WTC11 (cell line): ENCODE results near the gene RECK. TPM values are rescaled to one million over a fixed set of nuclear protein-coding genes. Genes with fewer than 3 reads are reported as not detected.

Experiments
- ATAC-seq: fragments of 200-7000 bp; cut with Tn5 transposase; 2 replicates; pipeline ENCODE4 v1.10.0; 2021; ENCODE audit warnings: mild to moderate bottlenecking, moderate library complexity
- CTCF ChIA-PET: fragments of 300-600 bp; sonication (Branson Sonifier 250); formaldehyde crosslinking; loops from one replicate; lab custom pipeline; 2021; ENCODE audit warnings: antibody characterized with exemption; lab: Charles Lee
- POLR2A ChIA-PET: fragments of 350-600 bp; sonication (Branson Sonifier 250); formaldehyde crosslinking; loops from one replicate; lab custom pipeline; 2021; ENCODE audit warnings: antibody characterized with exemption; lab: Charles Lee
- DNase-seq: peaks from one replicate; pipeline ENCODE4 v3.0.0; 2021; ENCODE audit warnings: low spot score
- H3K27ac Mint-ChIP-seq: 2 replicates; pipeline ENCODE4 v1.8.0; 2021; ENCODE audit warnings: mixed read lengths
- H3K27me3 Mint-ChIP-seq: 2 replicates; pipeline ENCODE4 v1.8.0; 2021; ENCODE audit warnings: low read depth, mild to moderate bottlenecking, moderate library complexity, mixed read lengths
- H3K36me3 Mint-ChIP-seq: 2 replicates; pipeline ENCODE4 v1.8.0; 2021; ENCODE audit warnings: mixed read lengths
- H3K4me1 Mint-ChIP-seq: 2 replicates; pipeline ENCODE4 v1.8.0; 2022; ENCODE audit warnings: mixed read lengths
- H3K4me3 Mint-ChIP-seq: 2 replicates; pipeline ENCODE4 v1.8.0; 2021; ENCODE audit warnings: mild to moderate bottlenecking, moderate library complexity, mixed read lengths
- H3K9me3 Mint-ChIP-seq: 2 replicates; pipeline ENCODE4 v1.8.0; 2021; ENCODE audit warnings: mixed read lengths
- ARID4B ChIP-seq: sonication (generic); formaldehyde crosslinking; IDR thresholded peaks from 2 replicates; pipeline ENCODE4 v1.8.0; 2023; ENCODE audit warnings: missing genetic modification reagents, mild to moderate bottlenecking, borderline replicate concordance
- ATF1 ChIP-seq: sonication (generic); formaldehyde crosslinking; IDR thresholded peaks from 2 replicates; pipeline ENCODE4 v1.8.1; 2023; ENCODE audit warnings: mild to moderate bottlenecking, moderate library complexity, missing genetic modification reagents
- ATF3 ChIP-seq: sonication (generic); formaldehyde crosslinking; conservative IDR thresholded peaks from 2 replicates; pipeline ENCODE4 v1.8.1; 2022; ENCODE audit warnings: mild to moderate bottlenecking, missing genetic modification reagents
- CDX4 ChIP-seq: fragments of 250-450 bp; sonication (Bioruptor Pico); IDR thresholded peaks from 2 replicates; pipeline ENCODE4 v1.9.0; 2021; ENCODE audit warnings: moderate library complexity, mild to moderate bottlenecking, inconsistent platforms, borderline replicate concordance
- CREB1 ChIP-seq: sonication (generic); formaldehyde crosslinking; IDR thresholded peaks from 2 replicates; pipeline ENCODE4 v1.8.0; 2023; ENCODE audit warnings: mild to moderate bottlenecking, missing genetic modification reagents
- CTCF ChIP-seq: fragments of 200-600 bp; IDR thresholded peaks from 2 replicates; pipeline ENCODE4 v1.8.0; 2022; ENCODE audit warnings: antibody characterized with exemption
- E2F1 ChIP-seq: sonication (generic); formaldehyde crosslinking; IDR thresholded peaks from 2 replicates; pipeline ENCODE4 v1.8.0; 2022; ENCODE audit warnings: mild to moderate bottlenecking, missing genetic modification reagents
- FOXK1 ChIP-seq: sonication (generic); formaldehyde crosslinking; IDR thresholded peaks from 2 replicates; pipeline ENCODE4 v1.8.0; 2022; ENCODE audit warnings: mild to moderate bottlenecking, moderate library complexity, missing genetic modification reagents
- GTF2I ChIP-seq: fragments of 250-450 bp; sonication (Bioruptor Pico); conservative IDR thresholded peaks from 2 replicates; pipeline ENCODE4 v1.4.0; 2021; ENCODE audit warnings: mild to moderate bottlenecking
- HMGA2 ChIP-seq: fragments of 250-450 bp; sonication (Bioruptor Pico); IDR thresholded peaks from 2 replicates; pipeline ENCODE4 v1.4.0; 2021; ENCODE audit warnings: mild to moderate bottlenecking, moderate library complexity
- IRF1 ChIP-seq: sonication (generic); formaldehyde crosslinking; IDR thresholded peaks from 2 replicates; pipeline ENCODE4 v1.8.0; 2023; ENCODE audit warnings: missing genetic modification reagents
- NFE2L1 ChIP-seq: sonication (generic); formaldehyde crosslinking; IDR thresholded peaks from 2 replicates; pipeline ENCODE4 v1.8.1; 2023; ENCODE audit warnings: missing genetic modification reagents
- NFYB ChIP-seq: sonication (generic); formaldehyde crosslinking; conservative IDR thresholded peaks from 2 replicates; pipeline ENCODE4 v1.8.0; 2022; ENCODE audit warnings: low read depth, missing genetic modification reagents
- NR1H2 ChIP-seq: sonication (generic); formaldehyde crosslinking; IDR thresholded peaks from 2 replicates; pipeline ENCODE4 v1.9.0; 2021; ENCODE audit warnings: mild to moderate bottlenecking, moderate library complexity, missing genetic modification reagents
- NR2C2 ChIP-seq: sonication (generic); formaldehyde crosslinking; IDR thresholded peaks from 2 replicates; pipeline ENCODE4 v1.8.0; 2022; ENCODE audit warnings: mild to moderate bottlenecking, missing genetic modification reagents
- SP1 ChIP-seq: sonication (generic); formaldehyde crosslinking; conservative IDR thresholded peaks from 2 replicates; pipeline ENCODE4 v1.8.1; 2022; ENCODE audit warnings: missing genetic modification reagents
- ZBTB21 ChIP-seq: sonication (generic); formaldehyde crosslinking; IDR thresholded peaks from 2 replicates; pipeline ENCODE4 v1.8.1; 2023; ENCODE audit warnings: mild to moderate bottlenecking, missing genetic modification reagents, borderline replicate concordance
- ZNF263 ChIP-seq: sonication (generic); formaldehyde crosslinking; IDR thresholded peaks from 2 replicates; pipeline ENCODE4 v1.8.1; 2022; ENCODE audit warnings: low read depth, mild to moderate bottlenecking, moderate library complexity, missing genetic modification reagents
- ZNF281 ChIP-seq: sonication (generic); formaldehyde crosslinking; IDR thresholded peaks from 2 replicates; pipeline ENCODE4 v1.8.0; 2023; ENCODE audit warnings: mild to moderate bottlenecking, missing genetic modification reagents
- ZNF416 ChIP-seq: fragments of 250-450 bp; sonication (Bioruptor Pico); IDR thresholded peaks from 2 replicates; pipeline ENCODE4 v1.9.0; 2021; ENCODE audit warnings: mild to moderate bottlenecking, inconsistent platforms
- total RNA-seq: library from RNA; stranded (reverse); gene quantifications from 3 replicates; pipeline ENCODE4 v1.2.3, GENCODE V29; 2021

RECK gene
- total RNA-seq, 1 experiment from 2014 or later, result 11.2 TPM

GRCh38 chr9:36018129-36018528, 18.6 kb upstream of the RECK start:
- no peaks in the 10 kb centered on the region; the same call in 1 of the 2 replicates for H3K4me1 Mint-ChIP-seq
- no peak for DNase-seq
- H3K4me3 Mint-ChIP-seq, result no peak overlapping the region
- ChIA-PET POLR2A (no interaction called here), CTCF (no interaction called here)
- ATAC-seq, result no peak
- H3K27ac Mint-ChIP-seq, result no peak overlapping the region
- H3K9me3 Mint-ChIP-seq, result peaks cover 12% of the 10 kb centered on the region; the same call in 1 of the 2 replicates
- no peaks in the 10 kb centered on the region for H3K36me3 Mint-ChIP-seq
- peaks cover 23% of the 10 kb centered on the region for H3K27me3 Mint-ChIP-seq
- TF ChIP-seq CDX4 (CRISPR knock-in tag) (no peak), GTF2I (no peak), ATF1 (no peak), CTCF (no peak), NR1H2 (CRISPR knock-in tag) (no peak), SP1 (CRISPR knock-in tag) (no peak), ZNF416 (no peak), IRF1 (no peak), ZBTB21 (CRISPR knock-in tag) (no peak), HMGA2 (CRISPR knock-in tag) (no peak), ZNF281 (no peak), E2F1 (CRISPR knock-in tag) (no peak), ARID4B (CRISPR knock-in tag) (no peak), ATF3 (CRISPR knock-in tag) (no peak), ZNF263 (CRISPR knock-in tag) (no peak), NR2C2 (CRISPR knock-in tag) (no peak), NFE2L1 (no peak), FOXK1 (CRISPR knock-in tag) (no peak), CREB1 (CRISPR knock-in tag) (no peak), NFYB (CRISPR knock-in tag) (no peak)
- TF ChIP-seq, all 79 proteins: peak for 0
